Measurements from ENCODE around the gene TSFM.
A peak's percentile ranks its signal among the peaks of the same experiment; 100 is the strongest.
"Not testable (repeated sequence)": the region's sequence is repeated elsewhere in the genome, so short reads cannot be mapped to it uniquely, and the experiment has no call there.

The TSFM gene

DNA sequence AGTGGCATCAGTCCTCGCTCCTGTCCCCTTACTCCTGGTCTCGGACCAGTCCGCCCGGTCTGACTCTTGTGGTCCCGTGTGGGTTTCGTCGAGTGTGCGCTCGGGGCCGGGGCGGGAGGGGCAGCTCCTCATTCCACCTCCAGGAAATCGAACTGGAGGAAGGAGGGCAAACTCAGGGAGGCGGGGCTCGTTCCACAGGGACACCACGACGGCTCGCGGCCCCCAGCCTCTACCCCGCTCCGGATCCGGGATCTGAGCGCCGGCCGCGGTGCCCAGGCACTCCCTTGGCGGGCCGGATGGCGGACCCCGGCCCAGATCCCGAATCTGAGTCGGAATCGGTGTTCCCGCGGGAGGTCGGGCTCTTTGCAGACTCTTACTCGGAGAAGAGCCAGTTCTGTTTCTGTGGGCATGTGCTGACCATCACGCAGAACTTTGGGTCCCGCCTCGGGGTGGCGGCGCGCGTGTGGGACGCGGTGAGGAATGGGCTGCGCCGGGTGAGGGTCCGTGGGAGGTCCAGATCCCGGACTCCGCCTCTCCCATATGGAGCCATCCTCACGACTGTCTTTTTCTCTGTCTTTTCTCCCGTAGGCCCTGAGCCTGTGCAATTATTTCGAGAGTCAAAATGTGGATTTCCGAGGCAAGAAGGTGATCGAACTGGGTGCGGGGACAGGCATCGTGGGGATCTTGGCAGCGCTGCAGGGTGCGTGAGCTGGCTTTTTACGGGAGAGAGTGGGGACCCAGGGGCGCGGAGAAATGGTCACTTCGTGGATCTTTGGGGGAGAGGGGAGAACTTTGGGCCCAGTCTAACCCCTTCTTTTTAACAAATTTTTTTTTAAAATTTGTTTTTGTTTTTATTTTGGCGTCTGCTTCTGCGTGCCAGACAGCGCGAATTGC is 9.9 kb upstream of the TSFM start, which contains the start of gene EEF1AKMT3:
TSS of gene EEF1AKMT3 (plus strand) at position 186 of the 894 bp plus-strand sequence. CDS start at position 297, 111 bp downstream.
- Mint-ChIP-seq H3K9me3 (no peaks in the 10 kb centered on the region), H3K27me3 (peaks cover 12% of the 10 kb centered on the region), H3K36me3 (peaks cover 23% of the 10 kb centered on the region), H3K4me1 (peaks cover 33% of the 10 kb centered on the region), H3K4me3 (peak within 1 kb of the TSS; percentile 94), H3K27ac (peak within 1 kb of the TSS; percentile 97)
- DNase-seq: peak; percentile 74
- CTCF ChIA-PET: interaction anchor here (0.7 to 1.9 kb wide), 6 partner anchors 9 to 133 kb away, joined by 3 to 8 read pairs (median 4); no protein-coding TSS in a partner anchor

GRCh38 chr12:57774634-57775033 is 8.0 kb upstream of the TSFM start:
- peaks cover 38% of the 10 kb centered on the region for H3K4me1 Mint-ChIP-seq
- DNase-seq, H3K27ac Mint-ChIP-seq, H3K27me3 Mint-ChIP-seq, H3K4me3 Mint-ChIP-seq, H3K9me3 Mint-ChIP-seq: not testable (repeated sequence)
- CTCF ChIA-PET: interaction anchor here (1.0 to 1.8 kb wide), 7 partner anchors 9 to 63 kb away, joined by 3 to 5 read pairs (median 3); no protein-coding TSS in a partner anchor
- peaks cover 16% of the 10 kb centered on the region for H3K36me3 Mint-ChIP-seq

- H3K4me3 Mint-ChIP-seq: no peak overlapping the region
Observed at GRCh38 chr12:57775044-57775443, 7.5 kb upstream of the TSFM start.

GRCh38 chr12:57775563-57776246 is 6.9 kb upstream of the TSFM start:
- CTCF ChIA-PET: interaction anchor here (1.1 to 1.7 kb wide), 4 partner anchors 17 to 62 kb away, joined by 3 to 5 read pairs (median 4); no protein-coding TSS in a partner anchor
- no peak overlapping the region for H3K27ac Mint-ChIP-seq
- H3K9me3 Mint-ChIP-seq: no peaks in the 10 kb centered on the region
- DNase-seq: no peak
- peaks cover 37% of the 10 kb centered on the region for H3K4me1 Mint-ChIP-seq
- H3K4me3 Mint-ChIP-seq: no peak overlapping the region
- peaks cover 10% of the 10 kb centered on the region for H3K36me3 Mint-ChIP-seq
- H3K27me3 Mint-ChIP-seq: peaks cover 6% of the 10 kb centered on the region

More at GRCh38 chr12:57775044-57775443, 7.5 kb upstream of the TSFM start:
- H3K27me3 Mint-ChIP-seq: peaks cover 6% of the 10 kb centered on the region
- H3K36me3 Mint-ChIP-seq: peaks cover 12% of the 10 kb centered on the region
- no peak for DNase-seq
- no peak overlapping the region for H3K27ac Mint-ChIP-seq
- no peaks in the 10 kb centered on the region for H3K9me3 Mint-ChIP-seq
- CTCF ChIA-PET: interaction anchor here (1.0 to 1.8 kb wide), 7 partner anchors 9 to 62 kb away, joined by 3 to 5 read pairs (median 3); no protein-coding TSS in a partner anchor
- H3K4me1 Mint-ChIP-seq: peaks cover 37% of the 10 kb centered on the region

DNA sequence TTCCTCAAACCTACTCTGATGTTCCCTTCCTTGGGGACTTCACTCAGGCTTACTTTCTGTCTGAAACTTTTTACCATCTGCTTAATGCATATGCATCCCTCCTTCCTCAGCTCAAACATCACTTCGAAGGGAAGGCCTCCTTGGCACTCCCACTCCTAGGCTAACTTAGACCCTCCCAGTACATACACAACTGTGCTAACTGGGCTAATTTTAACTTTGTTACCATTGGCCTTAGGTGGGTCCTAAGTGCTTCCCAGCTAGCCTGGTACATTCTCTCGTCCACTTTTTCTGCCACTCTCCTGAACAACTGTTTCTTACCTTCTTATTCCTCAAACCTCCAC is 6.4 kb upstream of the TSFM start:
- no peak overlapping the region for H3K4me3 Mint-ChIP-seq
- CTCF ChIA-PET: interaction anchor here (1.6 to 1.7 kb wide), 2 partner anchors 17 to 27 kb away, joined by 3 to 5 read pairs; no protein-coding TSS in a partner anchor

GRCh38 chr12:57777367-57777766 is 5.2 kb upstream of the TSFM start:
- no peak overlapping the region for H3K27ac Mint-ChIP-seq
- CTCF ChIA-PET: no interaction called here

More for the DNA sequence above, 6.4 kb upstream of the TSFM start:
- no peaks in the 10 kb centered on the region for H3K9me3 Mint-ChIP-seq
- H3K27ac Mint-ChIP-seq: no peak overlapping the region
- DNase-seq: no peak
- H3K27me3 Mint-ChIP-seq: peaks cover 6% of the 10 kb centered on the region
- peaks cover 40% of the 10 kb centered on the region for H3K4me1 Mint-ChIP-seq
- H3K36me3 Mint-ChIP-seq: peaks cover 10% of the 10 kb centered on the region

GRCh38 chr12:57777911-57778310 is 4.7 kb upstream of the TSFM start:
- H3K27ac Mint-ChIP-seq: no peak overlapping the region
- peaks cover 48% of the 10 kb centered on the region for H3K4me1 Mint-ChIP-seq
- H3K4me3 Mint-ChIP-seq: no peak overlapping the region
- peaks cover 2% of the 10 kb centered on the region for H3K27me3 Mint-ChIP-seq
- H3K9me3 Mint-ChIP-seq: no peaks in the 10 kb centered on the region
- CTCF ChIA-PET: no interaction called here
- no peak for DNase-seq
- H3K36me3 Mint-ChIP-seq: peaks cover 12% of the 10 kb centered on the region

More at GRCh38 chr12:57777367-57777766, 5.2 kb upstream of the TSFM start:
- Mint-ChIP-seq H3K36me3 (peaks cover 7% of the 10 kb centered on the region), H3K4me1 (peaks cover 44% of the 10 kb centered on the region), H3K4me3 (no peak overlapping the region), H3K9me3 (no peaks in the 10 kb centered on the region), H3K27me3 (peaks cover 6% of the 10 kb centered on the region)
- DNase-seq: no peak

DNA sequence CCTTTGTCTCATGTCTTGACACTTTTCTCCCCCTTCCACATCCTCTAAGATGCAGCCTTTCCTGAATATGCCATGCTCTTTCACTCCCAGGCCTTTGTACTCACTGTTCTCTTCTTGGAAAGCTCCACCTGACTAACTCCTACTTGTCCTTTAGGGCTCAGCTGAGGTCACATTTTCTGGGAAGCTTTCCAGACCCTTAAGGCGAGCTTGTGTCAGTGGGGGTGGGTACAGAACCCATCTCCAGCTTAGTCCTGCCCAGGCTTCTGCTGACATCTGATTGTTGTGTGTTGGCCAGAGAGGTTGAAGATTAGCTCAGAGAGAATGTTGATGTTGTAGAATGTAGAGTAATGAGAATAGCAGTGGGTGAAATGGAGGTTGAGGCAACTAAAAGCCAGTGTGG is 2.9 kb upstream of the TSFM start:
- no peak for DNase-seq
- peaks cover 15% of the 10 kb centered on the region for H3K36me3 Mint-ChIP-seq
- no peak overlapping the region for H3K4me3 Mint-ChIP-seq
- H3K27me3 Mint-ChIP-seq: no peaks in the 10 kb centered on the region
- CTCF ChIA-PET: interaction anchor here (1.1 to 2.0 kb wide), 4 partner anchors 14 to 125 kb away, joined by 3 to 10 read pairs (median 6); no protein-coding TSS in a partner anchor
- H3K9me3 Mint-ChIP-seq: no peaks in the 10 kb centered on the region
- H3K4me1 Mint-ChIP-seq: peaks cover 50% of the 10 kb centered on the region
- H3K27ac Mint-ChIP-seq: no peak overlapping the region

DNA sequence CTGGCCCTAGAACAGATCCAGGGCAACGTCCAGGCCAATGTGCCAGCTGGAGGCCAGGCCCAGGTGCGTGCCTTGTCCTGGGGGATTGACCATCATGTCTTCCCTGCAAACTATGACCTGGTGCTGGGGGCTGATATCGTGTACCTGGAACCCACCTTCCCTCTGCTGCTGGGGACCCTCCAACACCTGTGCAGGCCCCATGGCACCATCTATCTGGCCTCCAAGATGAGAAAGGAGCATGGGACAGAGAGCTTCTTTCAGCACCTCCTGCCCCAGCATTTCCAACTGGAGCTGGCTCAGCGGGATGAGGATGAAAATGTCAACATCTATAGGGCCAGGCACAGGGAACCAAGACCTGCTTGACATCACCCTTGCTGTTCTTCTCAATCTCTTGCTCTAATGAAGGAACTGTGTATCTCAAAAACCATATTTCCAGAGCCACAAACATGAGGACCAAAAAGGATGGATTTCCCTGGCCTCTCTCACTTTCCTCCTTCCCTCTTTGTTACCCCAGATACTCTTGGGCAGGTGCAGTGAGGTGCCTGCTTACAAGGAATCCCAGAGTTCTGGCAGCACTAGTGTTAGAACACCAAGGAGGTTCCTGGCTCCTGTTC is 2.2 kb upstream of the TSFM start:
- CTCF ChIA-PET: interaction anchor here (1.1 to 2.0 kb wide), 8 partner anchors 14 to 125 kb away, joined by 4 to 10 read pairs (median 6); no protein-coding TSS in a partner anchor
- Mint-ChIP-seq H3K27ac (peak overlapping the region; percentile 77), H3K27me3 (no peaks in the 10 kb centered on the region), H3K4me3 (no peak overlapping the region), H3K4me1 (peaks cover 50% of the 10 kb centered on the region), H3K9me3 (no peaks in the 10 kb centered on the region), H3K36me3 (peaks cover 15% of the 10 kb centered on the region)
- DNase-seq: no peak

DNA sequence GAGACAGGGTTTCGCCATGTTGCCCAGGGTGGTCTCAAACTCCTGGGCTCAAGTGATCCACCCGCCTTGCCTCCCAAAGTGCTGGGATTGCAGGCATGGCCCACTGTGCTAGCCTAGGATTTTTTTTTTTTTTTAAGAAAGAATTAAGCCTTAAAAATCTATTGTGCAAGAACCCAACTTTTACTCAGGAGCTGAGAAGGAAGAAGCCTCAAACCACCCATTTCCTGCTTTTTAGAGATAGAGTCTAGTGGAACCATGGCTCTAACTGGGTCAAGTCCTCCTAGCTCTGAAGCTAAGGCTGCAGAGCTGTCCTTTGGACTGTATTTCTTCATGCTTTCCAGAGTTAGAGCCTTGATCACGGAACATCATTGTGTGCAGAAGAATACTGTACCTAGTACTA is 1.3 kb upstream of the TSFM start:
- peaks cover 15% of the 10 kb centered on the region for H3K36me3 Mint-ChIP-seq

GRCh38 chr12:57781801-57782200 is 786 bp upstream of the TSFM start:
- Mint-ChIP-seq H3K27me3 (no peaks in the 10 kb centered on the region), H3K9me3 (no peaks in the 10 kb centered on the region), H3K4me3 (no peak overlapping the region), H3K27ac (peak overlapping the region; percentile 77), H3K4me1 (peaks cover 50% of the 10 kb centered on the region), H3K36me3 (peaks cover 19% of the 10 kb centered on the region)
- CTCF ChIA-PET: interaction anchor here (1.1 to 2.6 kb wide), 7 partner anchors 9 to 123 kb away, joined by 4 to 13 read pairs (median 7); partner anchors contain the start of genes EEF1AKMT3 and METTL1
- DNase-seq: no peak

More for the DNA sequence above, 1.3 kb upstream of the TSFM start:
- H3K9me3 Mint-ChIP-seq: no peaks in the 10 kb centered on the region
- H3K4me1 Mint-ChIP-seq: peaks cover 48% of the 10 kb centered on the region
- no peaks in the 10 kb centered on the region for H3K27me3 Mint-ChIP-seq
- CTCF ChIA-PET: interaction anchor here (1.1 to 2.6 kb wide), 7 partner anchors 9 to 124 kb away, joined by 4 to 13 read pairs (median 7); partner anchors contain the start of genes EEF1AKMT3 and METTL1
- H3K27ac Mint-ChIP-seq: peak overlapping the region; percentile 77
- no peak overlapping the region for H3K4me3 Mint-ChIP-seq
- DNase-seq: no peak

GRCh38 chr12:57782243-57782607 is 362 bp upstream of the TSFM start:
- H3K27me3 Mint-ChIP-seq: no peaks in the 10 kb centered on the region
- DNase-seq: no peak
- H3K36me3 Mint-ChIP-seq: peaks cover 19% of the 10 kb centered on the region
- H3K4me3 Mint-ChIP-seq: peak overlapping the region; percentile 99
- H3K4me1 Mint-ChIP-seq: peaks cover 50% of the 10 kb centered on the region
- H3K9me3 Mint-ChIP-seq: no peaks in the 10 kb centered on the region
- CTCF ChIA-PET: interaction anchor here (1.0 to 2.6 kb wide), 7 partner anchors 12 to 123 kb away, joined by 3 to 13 read pairs (median 7); no protein-coding TSS in a partner anchor
- H3K27ac Mint-ChIP-seq: peak overlapping the region; percentile 95

DNA sequence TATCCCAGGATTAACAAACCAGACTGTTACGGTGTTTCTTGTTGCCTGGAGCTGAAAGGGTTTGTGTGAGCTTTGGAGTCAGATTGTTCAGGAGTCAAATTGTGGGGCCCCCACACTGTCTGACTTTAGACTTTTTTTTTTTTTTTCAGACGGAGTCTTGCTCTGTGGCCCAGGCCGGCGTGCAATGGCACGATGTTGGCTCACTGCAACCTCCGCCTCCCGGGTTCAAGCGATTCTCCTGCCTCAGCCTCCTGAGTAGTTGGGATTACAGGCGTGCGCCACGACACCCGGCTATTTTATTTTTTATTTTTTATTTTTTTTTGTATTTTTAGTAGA is 847 bp downstream of the TSFM start:
- H3K27ac Mint-ChIP-seq: peak overlapping the region; percentile 95
- no peaks in the 10 kb centered on the region for H3K9me3 Mint-ChIP-seq
- H3K36me3 Mint-ChIP-seq: peaks cover 23% of the 10 kb centered on the region
- CTCF ChIA-PET: interaction anchor here (0.9 to 2.6 kb wide), 9 partner anchors 9 to 120 kb away, joined by 3 to 13 read pairs (median 6); no protein-coding TSS in a partner anchor
- H3K4me3 Mint-ChIP-seq: peak overlapping the region; percentile 99
- no peak for DNase-seq
- H3K4me1 Mint-ChIP-seq: peaks cover 48% of the 10 kb centered on the region
- H3K27me3 Mint-ChIP-seq: no peaks in the 10 kb centered on the region

Data from activated naive CD4-positive, alpha-beta T cell treated with anti-CD3 and anti-CD28 coated beads, Interleukin-2, amount 10 ng/mL, durations not matched to agents 7 days and 5 days (primary cell).